NB4 (cell line): ENCODE measurements around the gene EWSR1.

Experiments used
- POLR2A ChIP-seq: IDR thresholded peaks from 2 replicates; pipeline ENCODE4 v1.6.1; 2011; ENCODE audit warnings: mild to moderate bottlenecking; ENCODE audit not compliant: insufficient read length; ENCODE audit errors: extremely low read depth
- TF ChIP-seq, protein P1 (sequence below): IDR thresholded peaks from one replicate; pipeline ENCODE4 v1.5.1; 2012; ENCODE audit warnings: low read depth, low read length
- TF ChIP-seq, protein P2 (sequence below): IDR thresholded peaks from 2 replicates; pipeline ENCODE4 v1.6.1; 2011; ENCODE audit warnings: low read depth, low read length

DNA sequence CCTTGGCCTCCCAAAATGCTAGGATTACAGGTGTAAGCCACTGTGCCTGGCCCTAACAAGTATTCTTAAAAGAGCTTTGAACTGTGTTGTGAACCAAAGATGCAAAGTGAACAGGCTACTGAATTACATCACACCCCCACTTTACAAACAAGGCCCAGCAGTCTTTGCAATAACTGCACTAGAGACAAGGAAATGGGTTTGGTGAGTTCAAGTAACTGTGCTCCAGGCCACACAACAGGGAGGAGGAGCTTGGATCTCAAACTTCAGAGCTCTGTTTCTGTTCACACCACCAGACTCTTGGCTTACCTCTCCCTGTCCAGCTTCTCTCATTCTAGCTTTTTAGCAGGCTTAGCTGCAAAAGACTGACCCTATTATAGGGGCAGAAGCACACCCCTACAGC lies 77.9 kb downstream of the EWSR1 start:
- TF ChIP-seq POLR2A = no peak
- TF ChIP-seq, protein P1, sequence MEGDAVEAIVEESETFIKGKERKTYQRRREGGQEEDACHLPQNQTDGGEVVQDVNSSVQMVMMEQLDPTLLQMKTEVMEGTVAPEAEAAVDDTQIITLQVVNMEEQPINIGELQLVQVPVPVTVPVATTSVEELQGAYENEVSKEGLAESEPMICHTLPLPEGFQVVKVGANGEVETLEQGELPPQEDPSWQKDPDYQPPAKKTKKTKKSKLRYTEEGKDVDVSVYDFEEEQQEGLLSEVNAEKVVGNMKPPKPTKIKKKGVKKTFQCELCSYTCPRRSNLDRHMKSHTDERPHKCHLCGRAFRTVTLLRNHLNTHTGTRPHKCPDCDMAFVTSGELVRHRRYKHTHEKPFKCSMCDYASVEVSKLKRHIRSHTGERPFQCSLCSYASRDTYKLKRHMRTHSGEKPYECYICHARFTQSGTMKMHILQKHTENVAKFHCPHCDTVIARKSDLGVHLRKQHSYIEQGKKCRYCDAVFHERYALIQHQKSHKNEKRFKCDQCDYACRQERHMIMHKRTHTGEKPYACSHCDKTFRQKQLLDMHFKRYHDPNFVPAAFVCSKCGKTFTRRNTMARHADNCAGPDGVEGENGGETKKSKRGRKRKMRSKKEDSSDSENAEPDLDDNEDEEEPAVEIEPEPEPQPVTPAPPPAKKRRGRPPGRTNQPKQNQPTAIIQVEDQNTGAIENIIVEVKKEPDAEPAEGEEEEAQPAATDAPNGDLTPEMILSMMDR = no peak
- TF ChIP-seq, protein P2, sequence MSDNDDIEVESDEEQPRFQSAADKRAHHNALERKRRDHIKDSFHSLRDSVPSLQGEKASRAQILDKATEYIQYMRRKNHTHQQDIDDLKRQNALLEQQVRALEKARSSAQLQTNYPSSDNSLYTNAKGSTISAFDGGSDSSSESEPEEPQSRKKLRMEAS = no peak
